Neural cell (in vitro differentiated cells): ENCODE data around the gene FGF12. TPM values are rescaled to one million over a fixed set of nuclear protein-coding genes. Genes with fewer than 3 reads are reported as not detected.

Experiments used
- H2AFZ ChIP-seq: fragments of 200-600, 300-800 bp; sonication (generic), shearing (Covaris generic); 2 replicates; pipeline ENCODE4 v1.6.0; 2014; ENCODE audit warnings: low read depth, mild to moderate bottlenecking, antibody characterized with exemption, low read length, moderate library complexity
- H3F3A ChIP-seq: fragments of 200-600 bp; shearing (Covaris generic); 2 replicates; pipeline ENCODE4 v1.6.1; 2016; ENCODE audit warnings: mild to moderate bottlenecking, moderate library complexity, mixed read lengths, antibody characterized with exemption, low read length; ENCODE audit not compliant: insufficient read depth, poor library complexity, severe bottlenecking
- H3K27ac ChIP-seq: fragments of 200-600, 300-800 bp; sonication (generic), shearing (Covaris generic); 2 replicates; pipeline ENCODE4 v1.5.1; 2014; ENCODE audit warnings: mild to moderate bottlenecking, low read length, moderate library complexity
- H3K27me3 ChIP-seq: fragments of 300-800, 200-600 bp; sonication (generic), shearing (Covaris generic); 2 replicates; pipeline ENCODE4 v1.6.0; 2014; ENCODE audit warnings: mild to moderate bottlenecking, low read depth, low read length, moderate library complexity; ENCODE audit not compliant: insufficient read depth
- H3K36me3 ChIP-seq: fragments of 300-800, 200-600 bp; sonication (generic), shearing (Covaris generic); 2 replicates; pipeline ENCODE4 v1.5.1; 2014; ENCODE audit warnings: mild to moderate bottlenecking, antibody characterized with exemption, low read length, moderate library complexity; ENCODE audit not compliant: insufficient read depth
- H3K4me2 ChIP-seq: fragments of 300-800, 200-600 bp; sonication (generic), shearing (Covaris generic); 2 replicates; pipeline ENCODE4 v1.6.0; 2014; ENCODE audit warnings: mild to moderate bottlenecking, low read length
- H3K4me3 ChIP-seq: fragments of 300-800, 200-600 bp; sonication (generic), shearing (Covaris generic); 2 replicates; pipeline ENCODE4 v1.5.1; 2014; ENCODE audit warnings: mild to moderate bottlenecking, low read length, moderate library complexity
- H3K79me2 ChIP-seq: fragments of 200-600 bp; shearing (Covaris generic); replicated peaks from 2 replicates; pipeline ENCODE4 v1.6.0; 2014; ENCODE audit warnings: mild to moderate bottlenecking, low read length, moderate library complexity; ENCODE audit not compliant: insufficient read depth
- H3K9ac ChIP-seq: fragments of 300-800, 200-600 bp; sonication (generic), shearing (Covaris generic); 2 replicates; pipeline ENCODE4 v1.6.1; 2016; ENCODE audit warnings: mild to moderate bottlenecking, low read length, mixed read lengths
- H3K9me2 ChIP-seq: fragments of 200-600 bp; shearing (Covaris generic); 2 replicates; pipeline ENCODE4 v1.6.1; 2016; ENCODE audit warnings: mild to moderate bottlenecking, low read length, mixed read lengths; ENCODE audit not compliant: insufficient read depth
- H3K9me3 ChIP-seq: fragments of 200-600, 300-800 bp; sonication (generic), shearing (Covaris generic); 2 replicates; pipeline ENCODE4 v1.6.1; 2016; ENCODE audit warnings: mild to moderate bottlenecking, mixed run types, low read length, moderate library complexity, mixed read lengths
- H4K20me1 ChIP-seq: fragments of 200-600 bp; shearing (Covaris generic); 2 replicates; pipeline ENCODE4 v1.6.1; 2016; ENCODE audit warnings: mild to moderate bottlenecking, mixed run types; ENCODE audit not compliant: insufficient read depth
- CTCF ChIP-seq: fragments of 450-650 bp; IDR thresholded peaks from 2 replicates; pipeline ENCODE4 v1.5.1; 2014; ENCODE audit warnings: antibody characterized with exemption, mild to moderate bottlenecking, moderate library complexity; ENCODE audit not compliant: poor library complexity, severe bottlenecking
- EP300 ChIP-seq: fragments of 450-650 bp; conservative IDR thresholded peaks from 2 replicates; pipeline ENCODE4 v1.6.1; 2014; ENCODE audit warnings: antibody characterized with exemption, mild to moderate bottlenecking, moderate library complexity; ENCODE audit not compliant: poor library complexity, severe bottlenecking
- EZH2 ChIP-seq: fragments of 200-600, 300-800 bp; shearing (Covaris generic), sonication (generic); IDR thresholded peaks from 2 replicates; pipeline ENCODE4 v1.6.1; 2014; ENCODE audit warnings: antibody characterized with exemption, low read length, borderline replicate concordance, mild to moderate bottlenecking; ENCODE audit not compliant: insufficient read depth, poor library complexity, severe bottlenecking
- MXI1 ChIP-seq: fragments of 450-650 bp; conservative IDR thresholded peaks from 2 replicates; pipeline ENCODE4 v1.6.1; 2014; ENCODE audit warnings: antibody characterized with exemption, mild to moderate bottlenecking; ENCODE audit not compliant: poor library complexity, severe bottlenecking
- POLR2AphosphoS5 ChIP-seq: IDR thresholded peaks from 2 replicates; pipeline ENCODE4 v1.6.1; 2012
- RAD21 ChIP-seq: fragments of 450-650 bp; conservative IDR thresholded peaks from 2 replicates; pipeline ENCODE4 v1.6.1; 2014; ENCODE audit warnings: antibody characterized with exemption, mild to moderate bottlenecking, moderate library complexity
- REST ChIP-seq: IDR thresholded peaks from 2 replicates; pipeline ENCODE4 v1.6.1; 2012; ENCODE audit warnings: borderline replicate concordance
- SMC3 ChIP-seq: fragments of 450-650 bp; conservative IDR thresholded peaks from 2 replicates; pipeline ENCODE4 v1.6.1; 2014; ENCODE audit warnings: antibody characterized with exemption, mild to moderate bottlenecking, moderate library complexity; ENCODE audit not compliant: poor library complexity
- TAF1 ChIP-seq: IDR thresholded peaks from 2 replicates; pipeline ENCODE4 v1.6.1; 2012; ENCODE audit warnings: low read depth
- polyA plus RNA-seq: library from polyadenylated mRNA; depleted of rRNA; stranded (reverse); fragments of >200 nt; gene quantifications from 2 replicates; pipeline ENCODE4 v1.2.3, GENCODE V29; 2014

The FGF12 gene
- polyA plus RNA-seq, 1 donor from 2014 or later, result 4.8 TPM

- Histone ChIP-seq H3K9me3 (no peaks in the 10 kb centered on the region), H3K9ac (no peak overlapping the region), H3K27me3 (no peaks in the 10 kb centered on the region), H3K4me3 (no peak overlapping the region), H3K27ac (no peak overlapping the region), H4K20me1 (no peaks in the 10 kb centered on the region), H2AFZ (no peak overlapping the region), H3K4me2 (no peak overlapping the region), H3K36me3 (no peaks in the 10 kb centered on the region), H3K9me2 (no peaks in the 10 kb centered on the region), H3K79me2 (no peaks in the 10 kb centered on the region), H3F3A (no peaks in the 10 kb centered on the region)
- no peak for TF ChIP-seq SMC3
- no peak for TF ChIP-seq TAF1
- no peak for TF ChIP-seq EP300
- no peak for TF ChIP-seq MXI1
- no peak for TF ChIP-seq CTCF
- no peak for TF ChIP-seq POLR2AphosphoS5
Observed at GRCh38 chr3:192277477-192277876, 449.9 kb downstream of the FGF12 start.

- H3K36me3 ChIP-seq, result no peaks in the 10 kb centered on the region
- no peaks in the 10 kb centered on the region for H3K9me3 ChIP-seq
- H3K9ac ChIP-seq, result no peak overlapping the region
- no peaks in the 10 kb centered on the region for H3K9me2 ChIP-seq
- no peak overlapping the region for H3K4me3 ChIP-seq
- no peaks in the 10 kb centered on the region for H3K79me2 ChIP-seq
- H3K27me3 ChIP-seq, result no peaks in the 10 kb centered on the region
- no peak overlapping the region for H3K27ac ChIP-seq
- no peak overlapping the region for H2AFZ ChIP-seq
- TF ChIP-seq EZH2 (no peak), RAD21 (no peak), SMC3 (no peak), TAF1 (no peak), EP300 (no peak), CTCF (no peak), POLR2AphosphoS5 (no peak), REST (no peak), MXI1 (no peak)
- H4K20me1 ChIP-seq, result no peaks in the 10 kb centered on the region
- H3F3A ChIP-seq, result no peaks in the 10 kb centered on the region
- H3K4me2 ChIP-seq, result no peak overlapping the region
Observed at GRCh38 chr3:192275741-192276355, 451.5 kb downstream of the FGF12 start.
